Measurements from ENCODE around the gene CROCC.

Gene CROCC

DNA sequence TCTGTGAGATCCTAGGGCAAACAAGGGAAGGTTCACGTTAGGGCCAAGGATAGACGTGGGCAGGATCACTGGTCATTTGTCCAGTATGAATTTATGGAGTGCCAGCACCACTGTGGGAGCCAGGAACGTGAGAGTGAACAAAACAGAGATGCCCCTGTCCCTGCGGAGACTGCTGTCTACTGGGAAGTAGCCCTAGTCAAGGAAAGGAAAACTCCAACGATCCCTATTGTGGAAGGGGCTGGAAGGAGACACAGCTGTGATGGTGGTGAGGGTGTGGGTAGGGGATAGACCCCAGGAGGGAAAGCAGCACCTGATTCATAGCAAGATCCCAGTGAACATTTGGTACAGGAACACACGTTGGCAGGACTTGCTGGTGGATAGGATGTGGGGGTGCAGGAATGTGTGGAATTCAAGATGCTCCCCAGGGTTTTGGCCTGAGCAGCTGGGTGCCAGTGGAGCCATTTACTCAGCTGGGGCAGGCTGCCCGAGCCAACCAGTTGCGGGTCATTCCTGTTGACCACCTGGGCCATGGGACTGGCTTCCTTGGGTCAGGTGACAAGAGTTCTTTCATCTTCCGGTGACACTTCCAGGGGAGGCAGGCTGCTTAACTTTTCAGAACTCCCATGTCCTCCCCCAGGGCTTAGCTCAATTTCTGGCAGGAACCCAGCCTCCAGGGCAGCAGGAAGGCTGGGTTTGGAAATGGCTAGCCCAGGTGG, 91.2 kb downstream of the CROCC start:
- DNase-seq (ENCODE audit: low spot score): no peak

DNA sequence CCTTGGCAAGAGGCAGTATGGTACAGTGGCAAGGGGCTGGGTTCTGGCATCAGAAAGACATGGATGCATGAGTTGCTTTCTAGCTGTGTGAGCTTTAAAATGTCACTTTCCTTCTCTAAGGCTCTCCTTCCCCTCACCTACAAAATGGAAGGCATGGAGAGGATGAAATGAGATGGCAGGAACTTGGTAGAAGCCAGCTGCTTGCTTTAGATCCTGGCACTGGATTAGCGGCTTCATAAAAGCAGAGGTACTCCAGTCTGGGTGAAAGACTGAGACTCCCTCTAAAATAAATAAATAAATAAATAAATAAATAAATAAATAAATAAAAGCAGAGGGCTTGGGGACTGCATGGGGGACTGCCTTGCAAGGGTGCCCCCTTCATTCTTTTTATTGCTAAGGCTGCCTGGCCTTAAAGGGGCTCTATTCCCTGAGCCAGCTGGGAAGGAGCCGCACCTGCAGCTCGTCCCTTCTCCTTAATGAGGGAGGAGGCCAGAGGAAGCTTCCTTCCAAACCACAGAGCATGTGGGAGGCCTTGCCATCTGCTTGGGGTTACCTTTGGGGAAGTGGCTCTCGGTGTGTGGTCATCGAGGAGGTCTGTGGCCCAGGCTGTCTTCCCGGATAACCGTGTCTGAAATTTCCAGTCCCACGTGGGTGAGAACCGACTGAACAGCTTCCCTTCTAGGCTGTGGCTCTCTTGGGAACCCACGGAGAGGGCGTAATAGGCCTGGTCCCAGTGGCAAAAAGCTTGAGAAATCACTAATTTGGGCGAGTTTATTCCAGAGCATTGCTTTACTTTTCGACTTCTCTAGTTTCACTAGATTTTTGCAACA, 92.0 kb downstream of the CROCC start:
- DNase-seq (ENCODE audit: low spot score): no peak

DNA sequence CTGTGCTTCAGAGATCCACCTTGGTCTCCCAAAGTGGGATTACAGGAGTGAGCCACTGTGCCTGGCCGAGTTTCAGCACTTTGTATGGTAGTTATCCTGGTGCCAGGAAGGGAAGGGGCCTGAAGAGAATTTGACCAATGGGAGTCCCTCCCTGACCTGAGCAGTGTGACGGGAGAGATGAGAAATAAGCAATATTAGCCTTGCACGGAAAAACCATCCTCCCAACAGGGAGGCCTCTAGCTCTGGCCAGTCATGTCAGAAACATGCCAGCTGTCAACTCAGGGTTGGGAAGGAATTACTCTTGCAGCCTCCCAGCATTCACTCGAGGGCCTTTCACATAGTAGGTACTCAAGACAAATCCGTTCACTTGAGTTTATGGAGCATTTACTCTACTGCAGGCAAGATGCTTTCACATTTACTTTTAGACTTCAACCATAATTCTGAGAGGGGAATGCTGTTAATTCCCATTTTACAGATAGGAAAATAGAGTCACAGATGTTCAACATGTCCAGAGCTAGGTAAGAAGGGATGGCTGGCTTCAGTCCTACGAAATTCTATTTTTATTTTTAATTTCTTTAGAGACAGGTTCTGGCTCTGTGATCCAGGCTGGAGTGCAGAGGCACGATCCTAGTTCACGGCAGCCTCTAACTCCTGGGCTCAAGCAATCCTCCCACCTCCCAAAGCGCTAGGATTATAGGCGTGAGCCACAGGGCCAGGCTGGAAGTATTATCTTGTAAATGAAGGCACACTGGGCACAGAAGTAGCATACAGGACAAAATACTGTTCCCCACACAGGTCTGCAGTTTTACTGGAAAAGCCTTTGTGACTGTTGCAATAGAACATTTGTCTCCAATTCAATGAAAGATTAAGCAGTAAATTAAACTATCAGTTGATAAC, 93.2 kb downstream of the CROCC start:
- DNase-seq (ENCODE audit: low spot score): no peak

DNA sequence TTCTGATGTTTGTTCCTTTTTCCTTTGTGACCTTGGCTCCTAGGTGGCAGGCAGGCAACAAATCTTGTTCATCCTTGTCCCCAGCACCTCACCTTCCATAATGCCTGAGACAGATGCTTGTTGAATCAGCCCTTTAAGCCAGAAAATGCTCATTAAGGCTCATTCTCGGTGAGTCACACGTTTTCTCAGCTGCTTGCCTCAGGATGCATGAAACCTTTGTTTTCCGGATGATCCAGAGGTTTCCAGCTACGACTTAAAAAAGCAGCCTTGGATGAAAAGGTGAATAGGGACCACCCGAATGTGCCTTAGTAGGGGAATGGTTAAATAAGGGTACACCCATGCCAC, 94.6 kb downstream of the CROCC start:
- DNase-seq (ENCODE audit: low spot score): peak; percentile 48

DNA sequence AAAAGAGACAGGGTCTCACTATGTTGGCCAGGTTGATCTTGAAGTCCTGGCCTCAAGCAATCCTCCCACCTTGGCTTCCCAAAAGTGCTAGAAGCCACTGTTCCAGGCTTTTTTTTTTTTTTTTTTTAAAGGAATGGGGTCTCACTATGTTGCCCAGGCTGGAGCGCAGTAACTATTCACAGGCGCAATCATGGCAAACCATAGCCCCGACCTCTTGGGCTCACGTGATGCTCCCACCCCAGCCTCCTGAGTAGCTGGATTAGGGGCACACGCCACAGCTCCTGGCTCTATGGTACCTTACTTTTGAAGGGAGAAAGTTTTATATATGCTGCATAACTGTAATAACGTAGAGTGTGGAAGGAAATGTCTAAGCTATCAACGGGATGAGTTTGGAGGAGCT, 95.7 kb downstream of the CROCC start:
- DNase-seq (ENCODE audit: low spot score): no peak

DNA sequence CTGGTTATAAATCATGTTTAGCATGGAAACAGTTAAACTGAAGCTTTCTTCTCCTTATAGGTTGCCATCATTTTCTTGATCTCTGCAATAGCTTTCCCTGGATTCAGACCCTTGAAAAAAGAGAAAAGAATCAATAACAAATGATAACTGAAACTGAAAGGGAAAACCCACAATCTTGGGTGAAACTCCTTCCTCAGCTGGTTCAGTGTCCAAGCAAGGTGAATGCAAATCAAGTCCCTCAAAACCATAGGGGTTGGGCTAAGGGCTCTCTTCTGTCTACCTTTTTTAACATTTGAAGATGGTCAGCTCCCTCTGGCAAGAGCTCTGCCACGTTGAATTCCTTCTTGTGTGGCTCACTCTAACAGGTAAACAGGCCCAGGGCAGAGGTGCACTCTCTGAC, 97.1 kb downstream of the CROCC start:
- no peak for DNase-seq (ENCODE audit: low spot score)

DNA sequence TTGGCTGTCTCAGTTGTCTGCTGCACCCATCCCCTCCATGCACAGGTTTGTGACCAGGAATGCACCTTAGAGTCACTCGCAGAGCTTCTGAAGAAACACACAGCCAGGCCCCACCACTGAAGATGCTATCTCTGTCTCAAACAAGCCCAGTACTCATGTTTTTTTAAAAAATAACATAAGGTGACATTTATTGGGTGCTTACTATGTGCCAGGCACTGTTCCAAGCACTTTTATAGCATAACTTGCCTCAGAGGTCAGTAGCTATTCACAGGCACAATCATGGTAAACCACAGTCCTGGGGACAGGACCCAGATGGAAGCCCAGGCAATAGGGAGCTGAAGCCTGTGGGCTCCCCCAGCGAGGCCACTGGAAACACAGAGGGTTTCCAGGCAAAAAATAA, 98.8 kb downstream of the CROCC start:
- DNase-seq (ENCODE audit: low spot score): no peak

DNA sequence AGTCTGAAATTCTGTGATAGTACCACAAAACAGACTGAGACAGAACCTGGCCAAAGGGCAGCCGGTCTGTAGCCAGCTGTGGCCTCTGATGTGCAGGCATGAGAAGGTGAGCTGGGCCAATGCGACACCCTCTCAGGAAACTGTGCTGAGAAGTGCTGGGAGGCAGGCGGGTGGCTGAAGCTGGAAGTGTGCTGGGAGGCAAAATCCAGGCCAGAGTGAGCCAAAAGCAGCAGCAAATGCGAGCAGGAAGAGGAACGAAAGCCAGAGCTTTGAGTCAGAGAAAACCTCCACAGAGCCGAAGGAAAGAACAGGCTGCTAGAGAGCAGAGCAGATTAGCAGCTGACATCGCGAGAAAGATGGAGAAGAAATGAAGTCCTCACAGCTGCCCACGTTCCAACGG, 100.2 kb downstream of the CROCC start:
- no peak for DNase-seq (ENCODE audit: low spot score)

All from RKO (cell line).